OCI-LY7 (cell line): Measurements from ENCODE around the gene ADAM23. TPM values are rescaled to one million over a fixed set of nuclear protein-coding genes. Genes with fewer than 3 reads are reported as not detected.

Experiments used
- BruUV-seq: library from RNA; stranded (reverse); fragments of 400-500 nt; replicated peaks from 2 replicates; lab custom pipeline; 2021; lab: Mats Ljungman, UMichigan
- CTCF ChIA-PET: fragments of 300-600 bp; sonication (Branson Sonifier 250); formaldehyde crosslinking; loops from one replicate; lab custom pipeline; 2022; ENCODE audit warnings: antibody characterized with exemption; ENCODE audit not compliant: unreplicated experiment; lab: Charles Lee
- POLR2A ChIA-PET: fragments of 300-600 bp; sonication (Branson Sonifier 250); formaldehyde crosslinking; loops from one replicate; lab custom pipeline; 2022; ENCODE audit warnings: antibody characterized with exemption; lab: Charles Lee
- DNase-seq: peaks from one replicate; pipeline ENCODE4 v3.0.0-alpha.2; 2015; ENCODE audit warnings: low spot score
- H2AFZ ChIP-seq: fragments of 200-600 bp; sonication (generic), shearing (Covaris generic); 2 replicates; pipeline ENCODE4 v1.6.1; 2014; ENCODE audit warnings: mild to moderate bottlenecking, antibody characterized with exemption, low read length, moderate library complexity
- H3K27ac ChIP-seq: fragments of 200-600 bp; sonication (generic); 2 replicates; pipeline ENCODE4 v1.5.1; 2014; ENCODE audit warnings: mixed run types, low read depth, mild to moderate bottlenecking, moderate library complexity, low read length, inconsistent platforms; ENCODE audit not compliant: poor library complexity, severe bottlenecking
- H3K36me3 ChIP-seq: fragments of 200-600 bp; sonication (generic); 2 replicates; pipeline ENCODE4 v1.6.1; 2014; ENCODE audit warnings: mild to moderate bottlenecking, antibody characterized with exemption, low read length, moderate library complexity, mixed read lengths; ENCODE audit not compliant: insufficient read depth
- H3K4me1 ChIP-seq: fragments of 200-600 bp; sonication (generic); 2 replicates; pipeline ENCODE4 v1.5.1; 2014; ENCODE audit warnings: mild to moderate bottlenecking, low read length; ENCODE audit not compliant: insufficient read depth, poor library complexity, severe bottlenecking
- H3K4me2 ChIP-seq: fragments of 200-600 bp; sonication (generic); 2 replicates; pipeline ENCODE4 v1.6.1; 2014; ENCODE audit warnings: mild to moderate bottlenecking, low read length
- H3K4me3 ChIP-seq: fragments of 200-600 bp; sonication (generic); 2 replicates; pipeline ENCODE4 v1.5.1; 2014; ENCODE audit warnings: mild to moderate bottlenecking, low read depth, low read length; ENCODE audit not compliant: poor library complexity, severe bottlenecking
- H3K79me2 ChIP-seq: fragments of 200-600 bp; sonication (generic); 2 replicates; pipeline ENCODE4 v1.6.1; 2016; ENCODE audit warnings: low read depth, mild to moderate bottlenecking, low read length, moderate library complexity, mixed read lengths; ENCODE audit not compliant: insufficient read depth
- H3K9me2 ChIP-seq: fragments of 200-600 bp; sonication (generic); 2 replicates; pipeline ENCODE4 v1.6.1; 2016; ENCODE audit warnings: mild to moderate bottlenecking, low read length, mixed read lengths; ENCODE audit not compliant: insufficient read depth
- H3K9me3 ChIP-seq: fragments of 200-600 bp; sonication (generic); 2 replicates; pipeline ENCODE4 v1.6.1; 2014; ENCODE audit warnings: mild to moderate bottlenecking, mixed run types, low read length, mixed read lengths
- H4K20me1 ChIP-seq: fragments of 200-600 bp; sonication (generic); 2 replicates; pipeline ENCODE4 v1.6.1; 2014; ENCODE audit warnings: mild to moderate bottlenecking, antibody characterized with exemption, low read length, moderate library complexity, mixed read lengths; ENCODE audit not compliant: insufficient read depth
- EZH2phosphoT487 ChIP-seq: fragments of 200-600 bp; sonication (generic); IDR thresholded peaks from 2 replicates; pipeline ENCODE4 v1.6.1; 2018; ENCODE audit warnings: low read depth, borderline replicate concordance, mild to moderate bottlenecking, mixed run types, antibody characterized with exemption, low read length, moderate library complexity, mixed read lengths
- intact Hi-C: fragments of 100-400 bp; cut with micrococcal nuclease; formaldehyde crosslinking; loops from one replicate; pipeline ENCODE4 v1.10.0; 2022; ENCODE audit not compliant: unreplicated experiment
- total RNA-seq, 2 experiments: library from RNA; depleted of rRNA in 1 of 2; stranded (reverse); fragments of >200 nt in 1 of 2; shearing (Covaris generic) in 1 of 2; gene quantifications; 2 replicates each; pipeline ENCODE4 v1.2.3, GENCODE V29; 2014 to 2022
- TF ChIP-seq, protein P1 (sequence below): fragments of 200-600 bp; sonication (generic); conservative IDR thresholded peaks from 2 replicates; pipeline ENCODE4 v1.5.1; 2014; ENCODE audit warnings: mild to moderate bottlenecking, antibody characterized with exemption, low read length, moderate library complexity, mixed read lengths

ADAM23 gene
- total RNA-seq, 2 experiments from 2014 or later = 0.53 TPM; not detected in 1

DNA sequence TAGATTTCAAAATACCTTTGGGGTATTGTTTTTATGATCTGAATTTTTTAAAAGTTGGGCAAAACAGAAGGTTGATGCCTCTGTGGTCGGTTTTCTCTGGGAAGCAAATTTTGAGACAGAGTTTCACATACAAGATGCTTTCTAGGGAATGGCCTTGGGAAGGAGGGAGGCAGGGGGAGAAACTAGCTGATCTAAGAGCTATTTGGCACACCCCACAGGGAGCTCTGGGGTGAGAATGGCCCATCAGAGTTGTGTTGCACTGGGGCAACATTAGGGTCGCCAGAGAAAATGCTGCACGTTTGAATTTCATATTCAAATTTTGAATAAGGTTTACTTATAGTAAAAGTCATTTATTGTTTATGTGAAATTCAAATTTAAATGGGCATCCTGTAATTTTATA, 11.9 kb upstream of the ADAM23 start:
- H3K4me2 ChIP-seq = no peak overlapping the region

DNA sequence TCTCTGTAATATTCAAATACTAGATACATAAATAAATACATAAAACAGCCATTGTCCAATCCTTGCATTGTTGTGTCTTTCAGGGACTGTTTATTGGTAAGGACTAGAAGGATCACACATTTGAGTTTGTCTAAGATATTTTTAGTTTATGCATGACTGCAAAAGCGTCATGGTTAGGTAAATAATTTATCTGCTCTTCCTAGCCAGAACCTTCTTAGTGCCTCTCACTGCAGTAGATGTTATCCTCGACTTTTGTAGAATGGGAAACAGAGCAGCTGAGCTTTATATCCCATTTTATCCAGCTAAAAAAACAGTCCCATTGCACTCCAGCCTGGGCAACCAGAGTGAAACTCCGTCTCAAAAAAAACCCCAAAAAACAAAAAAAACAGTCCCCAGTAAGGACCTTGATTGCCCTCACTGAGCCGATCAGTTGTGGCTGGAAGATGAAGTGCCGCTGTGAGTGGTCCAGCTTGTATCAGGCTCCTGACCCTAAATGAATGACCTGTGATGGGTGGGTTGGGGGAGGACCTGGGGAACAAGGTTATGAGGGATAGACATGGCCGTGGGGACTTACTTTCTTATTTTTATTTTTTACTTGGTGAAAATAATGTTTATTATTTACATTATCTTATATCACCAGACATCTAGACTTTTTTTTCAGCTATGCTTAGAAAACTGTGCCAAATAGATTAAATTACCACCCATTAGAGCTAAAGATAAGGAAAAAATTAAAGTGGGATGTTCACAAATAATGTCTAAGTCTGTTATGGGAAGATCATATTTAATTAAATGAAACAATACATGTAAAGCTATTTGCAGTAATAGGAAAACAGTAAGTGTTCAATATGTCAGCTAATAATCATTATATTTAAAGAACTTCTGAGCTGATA, 10.9 kb upstream of the ADAM23 start:
- BruUV-seq = no TSS peak
- ChIA-PET POLR2A (no interaction called here), CTCF (no interaction called here)

More for the DNA sequence above, 11.9 kb upstream of the ADAM23 start:
- no peak overlapping the region for H3K4me3 ChIP-seq
- no peaks in the 10 kb centered on the region for H3K4me1 ChIP-seq
- H3K9me3 ChIP-seq = no peaks in the 10 kb centered on the region
- CTCF ChIA-PET = no interaction called here
- H2AFZ ChIP-seq = no peak overlapping the region
- H3K9me2 ChIP-seq = no peaks in the 10 kb centered on the region
- H3K36me3 ChIP-seq = no peaks in the 10 kb centered on the region
- no TSS peak for BruUV-seq
- no peak for TF ChIP-seq EZH2phosphoT487
- TF ChIP-seq, protein P1, sequence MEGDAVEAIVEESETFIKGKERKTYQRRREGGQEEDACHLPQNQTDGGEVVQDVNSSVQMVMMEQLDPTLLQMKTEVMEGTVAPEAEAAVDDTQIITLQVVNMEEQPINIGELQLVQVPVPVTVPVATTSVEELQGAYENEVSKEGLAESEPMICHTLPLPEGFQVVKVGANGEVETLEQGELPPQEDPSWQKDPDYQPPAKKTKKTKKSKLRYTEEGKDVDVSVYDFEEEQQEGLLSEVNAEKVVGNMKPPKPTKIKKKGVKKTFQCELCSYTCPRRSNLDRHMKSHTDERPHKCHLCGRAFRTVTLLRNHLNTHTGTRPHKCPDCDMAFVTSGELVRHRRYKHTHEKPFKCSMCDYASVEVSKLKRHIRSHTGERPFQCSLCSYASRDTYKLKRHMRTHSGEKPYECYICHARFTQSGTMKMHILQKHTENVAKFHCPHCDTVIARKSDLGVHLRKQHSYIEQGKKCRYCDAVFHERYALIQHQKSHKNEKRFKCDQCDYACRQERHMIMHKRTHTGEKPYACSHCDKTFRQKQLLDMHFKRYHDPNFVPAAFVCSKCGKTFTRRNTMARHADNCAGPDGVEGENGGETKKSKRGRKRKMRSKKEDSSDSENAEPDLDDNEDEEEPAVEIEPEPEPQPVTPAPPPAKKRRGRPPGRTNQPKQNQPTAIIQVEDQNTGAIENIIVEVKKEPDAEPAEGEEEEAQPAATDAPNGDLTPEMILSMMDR = no peak
- POLR2A ChIA-PET = no interaction called here
- intact Hi-C loops = no loop called here
- DNase-seq = no peak
- H4K20me1 ChIP-seq = no peaks in the 10 kb centered on the region
- H3K79me2 ChIP-seq = no peaks in the 10 kb centered on the region
- no peak overlapping the region for H3K27ac ChIP-seq

More for the DNA sequence above, 10.9 kb upstream of the ADAM23 start:
- TF ChIP-seq EZH2phosphoT487 = no peak
- TF ChIP-seq, protein P1 = no peak
- no peaks in the 10 kb centered on the region for H3K4me1 ChIP-seq
- no peaks in the 10 kb centered on the region for H3K79me2 ChIP-seq
- intact Hi-C loops = no loop called here
- H2AFZ ChIP-seq = no peak overlapping the region
- no peak overlapping the region for H3K4me3 ChIP-seq
- no peak overlapping the region for H3K27ac ChIP-seq
- H3K4me2 ChIP-seq = no peak overlapping the region
- no peaks in the 10 kb centered on the region for H3K9me3 ChIP-seq
- no peaks in the 10 kb centered on the region for H3K9me2 ChIP-seq
- H4K20me1 ChIP-seq = no peaks in the 10 kb centered on the region
- no peak for DNase-seq
- H3K36me3 ChIP-seq = no peaks in the 10 kb centered on the region
